NCI-H1417 (cell line): ENCODE results near the gene DNMT3B.
"Not testable (repeated sequence)": the region's sequence is repeated elsewhere in the genome, so short reads cannot be mapped to it uniquely, and the experiment has no call there.

ENCODE experiments used
- DNase-seq, 3 experiments: peaks; one replicate each; lab custom pipeline; 2025; lab: John Stamatoyannopoulos, UW

The DNMT3B gene

DNA sequence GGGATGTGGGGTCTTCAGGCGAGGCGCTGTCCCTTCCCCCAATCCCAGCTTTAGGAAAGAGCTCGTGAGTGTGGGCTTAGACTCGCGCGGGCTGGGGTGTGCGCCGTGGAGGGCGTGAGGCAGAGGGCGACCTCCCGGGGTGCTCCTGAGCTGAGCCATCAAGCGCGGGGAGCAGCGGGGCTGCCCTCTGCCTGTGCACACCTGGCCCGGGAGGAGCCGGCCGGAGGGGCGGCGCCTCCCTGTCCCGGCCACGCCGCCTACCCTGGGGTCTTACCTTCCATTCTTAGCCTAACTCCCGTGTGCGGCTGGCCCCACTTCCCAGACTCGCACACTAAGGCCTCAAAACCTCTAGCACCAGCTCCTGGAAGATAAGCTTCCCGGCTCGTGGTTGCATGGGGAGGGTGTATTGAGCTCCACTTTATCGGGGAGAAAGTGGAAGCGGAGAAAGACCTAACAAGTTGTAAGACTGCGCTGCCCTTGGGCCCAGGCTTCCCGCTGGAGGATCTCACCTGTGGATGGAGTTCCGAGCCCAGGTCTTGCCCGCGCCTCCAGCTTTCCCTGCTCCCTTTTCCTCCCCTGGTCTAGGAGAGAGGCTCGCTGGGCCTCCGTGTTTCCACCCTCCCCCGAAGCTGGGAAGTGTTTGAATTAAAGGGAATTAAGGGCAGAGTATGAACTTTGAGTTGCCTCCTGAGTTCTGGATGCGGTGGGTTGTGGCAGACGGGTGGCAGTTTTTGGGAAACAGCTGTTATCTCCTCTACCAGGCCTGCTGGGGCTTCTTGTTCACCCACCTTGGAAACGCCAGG, 1.2 kb downstream of the DNMT3B start:
- DNase-seq: peak in 2 of 3 experiments; percentile 65 to 73

DNA sequence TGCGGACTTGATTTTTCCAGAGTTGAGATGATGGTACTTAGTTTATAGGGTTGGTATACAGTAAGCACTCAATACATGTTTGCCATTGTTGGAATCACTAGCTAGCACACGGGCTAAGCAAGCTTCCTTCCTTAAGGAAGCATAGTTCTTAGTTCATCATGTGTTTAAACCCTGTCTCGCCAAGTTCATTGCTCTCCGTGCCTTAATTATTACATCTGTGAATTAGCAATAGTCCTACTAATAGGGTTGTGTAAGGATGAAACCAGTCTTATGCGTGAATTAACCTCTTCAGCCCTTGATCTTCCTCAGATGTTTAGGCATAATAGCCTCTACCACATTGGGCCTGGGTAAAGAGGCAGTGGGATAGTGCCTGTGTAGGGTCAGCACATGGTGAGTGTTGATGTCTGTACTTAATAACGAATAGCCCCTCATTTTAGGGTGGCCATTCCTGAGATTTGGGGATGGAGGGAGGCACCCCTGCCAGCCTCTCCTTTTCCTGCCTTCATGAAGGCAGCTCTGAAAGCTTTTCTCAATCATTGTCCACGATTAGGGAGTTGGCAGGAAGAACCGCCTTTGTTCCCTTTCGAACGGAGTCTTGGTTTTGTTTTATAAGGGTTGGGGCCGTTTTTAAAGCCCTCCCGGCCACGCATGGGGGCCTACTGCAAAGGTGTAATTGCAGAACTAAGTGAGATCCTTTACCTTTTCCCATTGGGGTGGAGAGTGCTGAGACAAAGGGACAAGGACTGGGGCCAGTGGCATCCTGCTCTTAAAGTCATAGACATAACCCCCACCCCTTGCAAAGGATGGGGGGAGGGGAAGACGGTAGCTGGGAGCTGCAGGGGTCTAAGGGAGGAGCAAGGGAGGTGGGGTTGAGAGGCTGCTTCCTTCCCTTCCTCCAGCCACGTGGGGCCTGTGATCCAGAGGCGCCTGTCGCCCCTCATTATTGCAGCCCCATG, 2.1 kb downstream of the DNMT3B start:
- DNase-seq: no peak

DNA sequence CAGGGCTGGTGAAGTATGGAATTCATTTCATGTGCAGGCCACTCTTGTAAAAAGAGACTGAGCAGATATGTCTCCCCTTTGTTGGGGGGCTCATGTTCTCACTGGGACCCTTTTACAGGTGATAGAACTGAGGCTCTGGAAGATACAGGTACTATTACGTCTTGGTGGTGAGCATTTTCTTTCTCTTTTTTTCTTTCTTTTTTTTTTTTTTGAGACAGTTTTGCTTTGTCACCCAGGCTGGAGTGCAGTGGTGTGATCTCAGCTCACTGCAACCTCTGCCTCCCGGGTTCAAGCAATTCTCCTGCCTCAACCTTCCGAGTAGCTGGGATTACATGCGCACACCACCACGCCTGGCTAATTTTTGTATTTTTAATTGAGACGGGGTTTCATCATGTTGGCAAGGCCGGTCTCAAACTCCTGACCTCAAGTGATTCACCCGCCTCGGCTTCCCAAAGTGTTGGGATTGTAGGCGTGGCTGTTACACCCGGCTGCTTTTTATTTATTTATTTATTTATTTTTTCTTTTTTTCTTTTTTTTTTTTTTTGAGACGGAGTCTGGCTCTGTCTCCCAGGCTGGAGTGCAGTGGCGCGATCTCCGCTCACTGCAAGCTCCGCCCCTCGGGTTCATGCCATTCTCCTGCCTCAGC, 3.2 kb downstream of the DNMT3B start:
- not testable (repeated sequence) for DNase-seq

DNA sequence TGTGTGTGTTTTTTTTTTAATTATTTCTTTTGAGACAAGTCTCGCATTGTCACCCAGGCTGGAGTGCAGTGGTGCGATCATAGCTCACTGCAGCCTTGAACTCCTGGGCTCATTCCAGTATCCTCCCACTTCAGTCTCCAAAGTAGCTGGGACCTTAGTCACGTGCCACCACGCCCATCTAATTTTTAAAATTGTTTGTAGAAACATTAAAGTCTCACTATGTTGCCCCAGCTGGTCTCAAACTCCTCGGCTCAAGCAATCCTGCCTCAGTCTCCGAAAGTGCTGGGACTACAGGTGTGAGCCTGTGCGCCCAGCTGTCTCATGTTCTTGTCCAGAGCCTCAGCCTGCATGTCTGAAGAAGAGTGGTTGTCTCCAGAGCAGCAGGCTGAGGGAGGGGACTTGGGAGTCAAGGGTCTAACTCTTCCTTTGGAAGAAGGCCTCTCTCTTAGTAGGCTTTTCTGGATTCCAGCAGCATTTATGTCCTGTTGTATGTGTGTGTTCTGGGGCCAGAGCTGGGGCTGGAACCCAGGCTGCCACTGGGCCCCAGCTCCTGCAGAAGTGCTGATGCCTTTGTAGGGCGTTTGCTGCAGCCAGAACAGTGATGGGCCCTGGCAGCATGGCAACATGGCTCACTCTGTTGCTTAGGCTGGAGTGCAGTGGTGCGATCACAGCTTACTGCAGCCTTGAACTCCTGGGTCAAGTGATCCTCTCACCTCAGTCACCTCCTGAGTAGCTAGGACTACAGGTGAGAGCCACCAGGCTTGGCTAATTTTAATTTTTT, 5.4 kb downstream of the DNMT3B start:
- no peak for DNase-seq

DNA sequence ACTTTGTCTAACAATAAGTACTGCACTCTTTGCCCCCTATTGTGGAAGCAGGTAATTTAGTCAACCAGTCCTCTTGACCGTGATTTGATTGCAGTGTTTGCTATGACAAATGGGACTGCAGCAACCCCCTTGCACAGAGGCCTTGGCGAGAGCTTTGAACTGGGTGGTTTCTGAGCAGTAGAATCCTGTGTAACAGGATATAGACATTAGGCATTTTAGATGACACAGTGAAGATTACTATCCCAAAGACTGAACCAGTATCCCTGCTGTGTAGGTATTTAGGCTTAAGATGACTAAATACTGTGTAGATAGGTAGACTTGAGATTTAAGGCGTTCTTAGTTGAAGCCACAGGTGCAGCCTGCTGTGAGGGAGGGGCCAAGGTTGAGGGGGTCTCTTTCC, 9.9 kb downstream of the DNMT3B start:
- peak in 1 of 3 experiments; percentile 22 for DNase-seq

DNA sequence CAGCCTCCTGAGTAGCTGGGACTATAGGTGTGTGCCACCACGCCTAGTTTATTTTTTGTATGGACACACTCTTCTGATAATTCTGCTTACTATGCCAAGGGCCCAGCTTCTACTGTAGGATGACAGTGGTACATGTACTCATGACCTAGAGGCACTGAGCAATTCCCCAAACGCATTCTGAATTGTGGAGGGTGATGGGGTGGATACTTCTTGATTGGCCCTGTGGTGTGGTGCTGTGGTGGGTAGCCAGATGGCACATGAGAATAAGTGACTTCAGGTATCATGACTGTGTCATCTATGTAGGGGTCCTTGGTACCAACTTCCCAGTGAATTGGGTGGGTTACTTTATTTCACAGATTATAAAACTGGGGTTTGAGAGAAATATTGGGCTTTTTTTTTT, 11.0 kb downstream of the DNMT3B start:
- no peak for DNase-seq

DNA sequence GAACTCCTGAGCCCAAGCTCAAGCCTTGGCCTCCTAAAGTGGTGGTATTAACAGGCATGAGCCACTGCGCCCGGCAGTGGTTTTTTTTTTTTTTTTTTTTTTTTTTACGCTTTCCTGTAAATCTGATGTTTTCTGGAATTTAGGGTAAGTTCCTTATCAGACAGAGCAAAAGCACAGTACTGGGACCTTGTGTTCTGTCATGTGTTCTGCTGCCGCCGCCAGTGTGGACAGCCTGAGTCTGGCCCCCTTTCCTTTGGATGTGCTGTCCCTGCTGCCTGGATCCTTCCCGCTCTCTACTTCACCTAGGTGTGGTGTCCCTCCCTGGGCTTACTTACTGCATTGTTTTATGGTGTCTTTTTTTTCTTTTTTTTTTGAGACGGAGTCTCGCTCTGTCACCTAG, 11.7 kb downstream of the DNMT3B start:
- no peak for DNase-seq

DNA sequence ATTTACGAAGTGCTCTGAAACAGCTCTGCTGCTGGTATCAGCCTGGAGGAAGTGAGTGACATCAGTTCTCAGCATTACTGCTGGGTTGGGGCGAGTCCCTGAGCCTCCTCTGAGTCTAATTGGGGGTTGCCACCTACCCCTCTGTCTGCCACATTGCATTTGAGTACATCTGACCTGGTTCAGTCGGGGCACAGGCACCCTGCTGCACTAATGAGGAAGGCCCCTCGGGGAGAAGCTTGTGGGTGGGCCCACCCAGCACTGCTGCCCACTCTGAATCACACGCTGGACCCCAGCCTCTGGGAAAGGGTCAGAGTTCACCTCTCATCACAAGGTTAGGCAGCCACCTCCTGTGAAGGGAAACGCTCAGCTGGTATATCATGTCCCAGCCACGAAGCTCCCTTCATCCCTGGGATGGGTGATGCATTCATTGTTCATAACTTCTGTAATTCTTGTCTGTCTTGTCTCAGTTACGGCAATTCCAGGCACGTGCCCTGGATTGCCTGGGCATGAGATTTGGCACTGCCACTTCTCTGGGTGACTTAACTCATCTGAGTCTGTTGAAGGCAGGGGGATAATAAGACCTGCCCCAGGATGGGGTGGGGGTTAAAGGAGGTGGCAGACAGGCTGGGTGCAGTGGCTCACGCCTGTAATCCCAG, 13.3 kb downstream of the DNMT3B start:
- no peak for DNase-seq

DNA sequence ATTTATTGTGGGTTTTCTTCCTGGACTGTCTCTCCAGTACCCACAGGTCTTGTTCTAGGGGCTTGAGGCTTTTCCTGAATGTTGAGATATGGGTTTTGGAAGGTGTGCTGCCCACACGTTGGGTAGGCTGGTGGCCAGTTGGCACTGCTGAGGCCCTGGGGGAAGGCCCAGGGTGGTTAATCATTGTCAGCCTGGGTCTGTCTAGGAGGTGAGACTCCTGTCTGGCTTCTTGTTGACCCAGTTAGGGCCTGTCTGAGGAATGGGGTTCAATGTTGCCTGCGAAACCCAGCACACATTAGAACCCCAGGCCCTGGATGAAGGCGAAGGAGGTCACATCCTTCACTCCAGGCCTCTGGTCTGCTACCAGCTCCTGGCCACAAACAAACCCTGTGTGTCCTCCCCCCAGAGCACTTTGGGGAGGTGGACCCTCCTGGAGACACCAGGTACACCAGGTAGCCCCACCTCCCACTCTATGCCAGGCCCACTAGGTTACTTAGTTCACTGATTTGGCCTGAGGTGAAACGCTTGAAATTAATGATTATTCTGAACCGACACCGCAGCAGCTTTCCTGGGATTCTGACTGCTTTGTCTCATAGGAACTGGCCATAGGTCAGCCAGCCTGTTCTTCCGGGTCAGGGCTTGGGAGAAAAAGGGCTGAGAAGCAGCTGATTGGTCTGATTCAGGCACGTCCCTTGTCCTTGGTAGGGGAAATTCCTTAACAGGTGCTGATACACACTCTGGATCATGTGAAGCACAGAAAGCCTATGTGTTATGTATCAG, 15.2 kb downstream of the DNMT3B start:
- no peak for DNase-seq

DNA sequence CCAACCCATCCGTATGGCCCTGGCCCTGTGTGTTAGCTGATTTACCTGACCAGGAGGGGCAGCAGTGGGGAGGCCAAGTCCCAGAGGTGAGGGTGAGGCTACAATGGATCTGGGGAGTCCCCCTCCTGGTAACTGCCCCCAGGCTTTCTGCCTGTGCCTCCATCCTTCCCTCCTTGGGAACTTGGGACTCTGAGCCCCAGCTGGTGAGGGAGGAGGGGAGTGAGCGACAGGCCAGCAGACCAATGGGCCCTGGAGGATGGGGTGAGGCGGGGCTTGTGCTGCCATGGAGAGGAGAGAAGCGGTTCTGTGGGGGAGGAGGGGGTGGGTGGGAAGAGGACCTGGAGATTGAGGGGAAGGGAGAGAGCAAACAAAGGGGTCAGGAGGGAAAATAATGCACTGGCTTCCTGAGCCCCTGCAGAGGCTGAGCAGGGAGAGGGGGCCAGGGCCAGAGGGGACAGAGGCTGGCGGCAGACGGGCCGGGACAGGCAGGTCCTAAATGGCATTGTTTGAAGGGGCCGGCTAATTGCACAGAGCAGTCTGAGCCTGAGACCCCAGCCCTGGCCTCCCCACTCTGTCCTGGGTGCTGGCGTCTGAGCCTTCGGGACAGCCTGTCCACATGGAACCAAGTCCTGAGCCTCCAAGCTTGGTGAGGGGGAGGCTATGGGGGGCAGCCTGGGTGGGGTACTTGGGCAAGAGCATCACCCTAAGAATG, 17.5 kb downstream of the DNMT3B start:
- DNase-seq: peak in 2 of 3 experiments; percentile 28 to 58

DNA sequence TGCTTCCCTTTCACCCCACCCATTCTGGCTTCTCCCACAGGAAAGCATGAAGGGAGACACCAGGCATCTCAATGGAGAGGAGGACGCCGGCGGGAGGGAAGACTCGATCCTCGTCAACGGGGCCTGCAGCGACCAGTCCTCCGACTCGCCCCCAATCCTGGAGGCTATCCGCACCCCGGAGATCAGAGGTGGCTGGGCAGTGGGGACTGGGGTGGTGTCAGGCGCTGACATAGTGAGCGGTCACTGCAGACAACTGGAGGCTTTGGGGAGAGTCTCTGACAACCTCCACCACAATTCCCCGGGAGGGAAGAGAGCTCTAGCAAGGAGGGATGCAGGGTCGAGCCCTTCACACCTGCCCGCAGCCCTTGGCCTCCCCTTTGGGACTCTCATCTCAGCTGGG, 18.1 kb downstream of the DNMT3B start:
- DNase-seq: no peak

DNA sequence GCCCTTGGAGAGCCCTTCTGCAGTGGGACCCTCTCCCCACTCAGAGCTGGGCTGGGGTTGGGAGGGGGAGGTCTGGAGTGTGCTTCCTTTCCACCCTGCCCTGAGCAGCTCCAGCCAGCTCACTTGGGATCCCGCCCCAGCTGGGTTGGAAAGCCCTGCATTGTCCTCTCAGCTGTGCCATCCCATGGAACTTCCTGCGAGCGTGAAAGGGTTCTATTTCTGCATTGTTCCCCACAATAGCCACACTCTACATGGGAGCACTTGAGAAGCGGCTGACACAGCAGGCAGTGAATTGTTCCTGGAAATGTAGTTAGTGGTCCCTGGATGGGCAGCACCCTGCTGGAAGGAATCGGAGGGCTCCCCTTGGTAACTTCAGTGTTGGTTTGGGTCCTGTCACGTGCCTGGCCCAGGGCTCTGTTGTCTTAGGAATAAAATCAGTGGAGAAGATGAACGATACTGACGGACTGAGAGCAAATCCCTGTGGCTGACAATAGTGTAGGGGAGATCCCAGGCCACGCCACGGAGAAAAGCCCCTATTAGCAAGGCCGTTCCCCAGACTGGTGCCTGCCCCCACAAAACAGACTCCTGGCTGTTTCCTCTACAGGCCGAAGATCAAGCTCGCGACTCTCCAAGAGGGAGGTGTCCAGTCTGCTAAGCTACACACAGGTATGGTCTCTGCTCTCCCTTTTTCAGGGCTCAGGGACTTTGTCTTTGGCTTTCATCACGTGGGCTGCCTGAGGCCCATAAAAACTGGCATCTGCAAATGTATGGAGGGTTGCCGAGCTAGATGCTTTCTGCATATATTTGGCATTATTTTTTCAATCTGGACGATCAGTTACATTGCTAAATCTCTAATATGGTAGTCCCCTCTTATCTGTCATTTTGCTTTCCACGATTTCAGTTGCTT, 18.8 kb downstream of the DNMT3B start:
- DNase-seq: peak in 2 of 3 experiments; percentile 75 to 91

DNA sequence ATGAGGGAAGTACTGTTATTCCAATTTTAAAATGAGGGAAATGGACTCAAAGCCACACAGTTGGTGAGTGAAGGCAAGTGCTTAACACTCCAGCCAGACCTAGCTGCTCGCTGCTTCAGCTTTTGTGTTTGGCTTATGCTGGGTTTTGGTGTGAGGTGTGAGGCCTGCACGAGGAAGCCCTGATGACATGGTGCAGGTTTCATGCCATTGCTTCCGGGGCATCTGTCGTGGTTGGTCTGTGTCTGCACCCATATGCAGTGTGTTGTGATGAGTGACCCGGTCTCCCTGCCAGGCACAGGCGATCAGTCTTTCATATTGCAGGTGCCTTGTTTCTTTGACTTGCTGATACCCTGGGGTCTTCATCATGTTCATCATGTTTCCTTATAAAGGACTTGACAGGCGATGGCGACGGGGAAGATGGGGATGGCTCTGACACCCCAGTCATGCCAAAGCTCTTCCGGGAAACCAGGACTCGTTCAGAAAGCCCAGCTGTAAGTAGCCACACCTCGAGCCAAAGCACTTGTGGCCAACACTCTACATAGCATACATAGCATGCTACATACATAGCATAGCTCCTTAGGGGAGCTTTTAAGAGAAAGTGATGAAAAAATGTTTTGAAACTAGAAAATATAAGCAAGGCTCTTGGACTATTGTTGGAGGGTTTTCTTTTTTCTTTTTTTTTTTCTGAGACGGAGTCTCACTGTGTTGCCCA, 22.3 kb downstream of the DNMT3B start:
- DNase-seq: no peak

DNA sequence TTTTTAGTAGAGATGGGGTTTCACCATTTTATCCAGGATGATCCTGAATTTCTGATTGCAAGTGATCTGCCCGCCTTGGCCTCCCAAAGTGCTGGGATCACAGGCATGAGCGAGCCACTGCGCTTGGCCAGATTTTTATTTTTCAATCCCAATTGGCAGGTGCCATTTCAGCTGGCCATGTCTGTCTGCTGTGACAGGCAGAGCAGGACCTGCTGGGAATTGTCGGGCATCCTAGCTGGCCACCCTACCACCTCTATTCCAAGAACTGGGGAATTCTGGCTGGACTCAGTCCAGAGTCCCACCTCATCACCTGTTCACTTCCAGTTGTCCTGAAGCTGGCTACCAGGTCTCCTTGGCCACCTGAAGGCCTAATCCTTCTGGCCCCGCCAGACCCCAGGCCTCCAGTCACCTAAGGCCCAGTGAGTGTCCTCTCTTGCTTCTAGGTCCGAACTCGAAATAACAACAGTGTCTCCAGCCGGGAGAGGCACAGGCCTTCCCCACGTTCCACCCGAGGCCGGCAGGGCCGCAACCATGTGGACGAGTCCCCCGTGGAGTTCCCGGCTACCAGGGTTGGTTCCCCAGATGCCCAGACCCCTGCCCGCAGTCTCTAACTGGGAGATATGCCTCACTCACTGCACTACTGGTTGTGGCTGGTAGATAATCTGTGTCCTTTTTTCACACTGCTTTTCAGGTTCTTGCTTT, 24.0 kb downstream of the DNMT3B start:
- DNase-seq: no peak

DNA sequence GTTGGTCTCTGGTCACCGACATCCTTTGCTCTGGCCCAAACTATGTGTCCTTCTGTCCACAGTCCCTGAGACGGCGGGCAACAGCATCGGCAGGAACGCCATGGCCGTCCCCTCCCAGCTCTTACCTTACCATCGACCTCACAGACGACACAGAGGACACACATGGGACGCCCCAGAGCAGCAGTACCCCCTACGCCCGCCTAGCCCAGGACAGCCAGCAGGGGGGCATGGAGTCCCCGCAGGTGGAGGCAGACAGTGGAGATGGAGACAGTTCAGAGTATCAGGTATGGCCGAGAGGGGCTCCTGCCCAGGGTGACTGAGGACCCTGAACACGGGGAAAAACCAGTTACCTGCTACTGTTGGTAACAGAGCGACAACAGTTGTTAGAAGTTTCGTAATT, 25.0 kb downstream of the DNMT3B start:
- DNase-seq: no peak

DNA sequence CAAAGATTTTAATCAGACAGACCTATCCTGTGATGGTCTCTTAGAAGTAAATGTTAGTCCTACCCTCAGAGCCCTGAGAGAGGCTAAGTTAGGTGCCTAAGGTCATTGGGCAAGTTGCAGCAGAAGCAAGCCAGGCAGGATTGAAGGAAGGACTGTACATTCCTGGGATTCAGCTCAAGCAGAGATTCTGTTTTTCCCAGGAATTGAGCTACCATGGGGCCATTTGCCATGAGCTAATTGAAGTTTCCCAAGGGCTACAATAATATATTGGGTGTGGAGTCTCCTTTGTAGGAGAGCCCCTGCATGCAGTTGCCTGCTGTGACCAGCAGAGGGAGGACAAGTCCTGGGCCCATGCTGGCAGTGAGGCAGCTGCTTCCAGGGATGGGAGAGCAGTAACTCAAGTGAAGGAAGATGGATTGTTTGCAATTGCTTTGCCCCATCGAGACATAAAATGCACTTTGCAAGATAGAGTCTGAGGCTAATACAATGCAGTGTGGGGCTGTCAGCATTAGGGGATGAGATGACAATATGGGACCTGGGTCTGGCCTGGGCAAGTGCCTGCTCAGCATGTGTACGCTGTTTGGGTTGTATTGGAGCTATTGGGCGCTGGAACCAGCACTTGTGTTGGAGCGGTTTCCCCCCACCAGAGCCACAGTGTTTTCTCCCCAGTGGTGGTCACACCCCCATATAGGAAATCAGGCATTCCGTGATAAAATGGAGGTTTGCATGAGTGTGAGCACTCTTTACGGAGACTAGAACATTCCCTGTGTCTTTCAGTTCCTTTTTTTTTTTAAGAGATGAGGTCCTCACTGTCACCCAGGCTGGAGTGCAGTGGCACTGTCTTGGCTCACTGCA, 27.9 kb downstream of the DNMT3B start:
- DNase-seq: peak; percentile 56 to 80 (median 77)

DNA sequence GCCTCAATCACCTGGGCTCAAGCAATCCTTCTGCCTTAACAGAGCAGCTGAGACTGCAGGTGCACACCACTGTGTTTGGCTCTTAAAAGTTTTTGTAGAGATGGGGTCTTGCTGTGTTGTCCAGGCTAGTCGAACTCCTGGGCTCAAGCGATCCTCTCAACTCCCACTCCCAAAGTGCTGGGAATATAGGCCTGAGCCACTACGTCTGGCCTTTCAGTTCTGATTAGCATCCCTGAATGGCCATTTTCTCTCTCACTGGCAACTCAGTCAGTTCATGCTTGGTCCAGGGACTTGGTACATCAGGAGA, 28.5 kb downstream of the DNMT3B start:
- DNase-seq: no peak
